Fibroblast of the conjunctiva (primary cell): ENCODE results near the gene COPS3.

Experiments used
- DNase-seq: peaks from one replicate; pipeline ENCODE4 v3.0.0-alpha.2; 2010; ENCODE audit warnings: low read depth

The COPS3 gene

GRCh38 chr17:17216236-17216635, 64.8 kb downstream of the COPS3 start:
- no peak for DNase-seq

DNA sequence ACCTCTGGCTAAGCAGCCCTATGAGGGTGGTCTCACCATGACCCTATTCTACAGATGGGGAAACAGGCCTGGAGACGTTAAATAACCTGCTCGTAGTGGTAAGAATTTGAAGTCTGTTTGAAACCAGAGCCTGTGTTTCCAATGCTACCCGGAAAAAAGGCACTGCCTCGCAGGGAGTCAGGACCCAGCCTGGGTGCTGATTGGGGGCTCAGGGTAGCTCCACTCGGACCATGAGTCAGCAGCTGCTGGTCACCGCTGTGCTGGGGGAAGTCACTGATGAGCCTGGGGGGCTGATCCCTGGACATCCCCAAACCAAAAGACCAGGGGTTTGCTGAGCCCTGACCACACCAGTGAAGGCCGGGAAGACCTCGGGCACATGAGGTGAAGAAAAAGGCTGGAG, 65.5 kb downstream of the COPS3 start:
- DNase-seq = no peak

- DNase-seq = no peak
Observed at GRCh38 chr17:17214646-17215436, 66.2 kb downstream of the COPS3 start.

DNA sequence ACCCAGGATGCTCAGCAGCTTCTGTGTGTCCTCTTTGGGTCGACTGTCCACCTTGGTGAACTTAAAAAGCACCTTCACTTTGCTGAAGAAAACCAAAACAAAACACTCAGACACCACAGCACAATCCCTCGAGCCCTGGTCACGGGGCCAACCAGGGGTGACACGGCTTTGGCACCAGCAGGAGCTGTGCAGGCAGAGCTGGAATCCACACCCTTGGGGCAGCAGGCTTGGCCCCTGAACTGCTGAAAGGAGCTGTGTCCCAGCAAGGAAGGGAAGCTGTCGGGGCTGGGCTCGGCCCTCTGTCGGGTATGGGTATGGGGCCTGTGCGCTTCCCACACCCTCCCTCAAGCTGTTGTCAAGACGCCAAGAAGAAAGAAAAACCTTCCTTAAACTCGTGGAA, 67.3 kb downstream of the COPS3 start:
- no peak for DNase-seq

DNA sequence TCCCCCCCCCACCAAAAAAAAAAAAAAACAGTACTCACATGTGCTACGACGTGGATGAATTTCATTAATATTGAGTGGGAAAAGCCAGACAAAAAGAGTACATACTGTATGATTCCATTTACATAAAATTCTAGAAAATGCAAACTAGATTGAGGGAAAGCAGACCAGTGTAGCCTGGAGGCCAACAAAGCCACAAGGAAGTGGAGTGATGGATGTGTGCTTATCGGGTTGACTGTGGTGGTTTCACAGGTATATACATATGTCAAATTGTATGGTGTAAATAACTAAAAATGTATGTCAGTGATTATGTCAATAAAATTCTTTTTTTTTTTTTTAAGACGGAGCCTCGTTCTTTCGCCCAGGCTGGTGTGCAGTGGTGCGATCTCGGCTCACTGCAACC, 73.0 kb downstream of the COPS3 start:
- DNase-seq = no peak

DNA sequence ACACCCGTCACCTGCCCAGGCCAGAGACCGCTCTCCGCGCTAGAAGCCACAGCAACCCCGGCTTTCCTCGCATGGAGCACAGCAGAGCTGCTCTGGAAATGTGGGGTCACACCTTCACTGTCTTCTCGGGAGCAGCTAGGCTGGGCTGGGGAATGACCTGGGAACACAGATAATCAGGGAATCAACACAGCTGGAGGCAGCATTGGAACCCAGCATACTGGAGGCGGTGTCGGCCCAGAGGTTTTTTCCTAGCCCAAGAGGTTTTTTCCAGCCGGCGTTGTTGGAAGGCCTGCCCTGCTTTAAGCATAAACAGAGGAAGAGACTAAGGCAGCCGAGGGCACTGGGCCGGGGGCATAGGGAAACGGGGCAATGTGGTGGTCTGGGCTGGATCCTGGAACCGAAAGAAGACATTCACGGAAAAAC, 74.1 kb downstream of the COPS3 start:
- DNase-seq = no peak

DNA sequence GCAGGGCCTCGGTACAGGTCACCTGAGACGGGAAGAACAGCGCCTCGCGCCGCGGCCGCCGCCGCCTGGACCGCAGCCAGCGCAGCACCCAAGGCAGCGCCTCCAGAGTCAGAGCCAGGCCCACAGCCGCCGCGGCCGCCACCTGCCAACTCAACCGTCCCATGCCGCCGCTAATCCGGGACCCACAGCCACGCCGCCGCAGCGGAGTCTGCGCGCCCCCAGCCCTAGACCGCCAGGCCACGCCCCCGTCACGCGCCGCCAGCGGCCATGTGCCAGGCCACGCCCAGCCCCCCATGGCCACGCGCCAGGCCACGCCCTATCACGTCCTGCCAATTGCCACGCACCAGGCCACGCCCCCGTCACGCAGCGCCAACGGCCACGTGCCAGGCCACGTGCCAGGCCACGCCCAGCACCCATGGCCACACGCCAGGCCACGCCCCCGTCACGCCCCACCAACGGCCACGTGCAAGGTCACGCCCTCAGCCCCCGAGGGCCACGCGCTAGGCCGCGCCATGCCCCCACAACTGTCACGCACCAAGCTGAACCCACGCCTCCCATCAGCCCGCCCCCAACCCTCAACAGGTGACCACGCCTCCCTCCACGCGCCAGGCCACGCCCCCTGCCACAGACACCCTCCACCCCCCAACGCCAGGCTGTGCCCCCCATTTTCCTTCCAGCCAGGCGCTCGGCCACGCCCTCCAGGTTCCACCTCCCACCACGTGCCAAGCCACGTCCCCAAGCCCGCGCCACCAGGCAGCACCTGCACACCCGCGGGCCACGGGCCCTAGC, 74.7 kb downstream of the COPS3 start, which contains the start of gene PLD6:
Gene PLD6 (minus strand): TSS at position 210 of the 789 bp plus-strand sequence. CDS start 47 bp downstream, at position 163.
- peak; percentile 71 for DNase-seq

DNA sequence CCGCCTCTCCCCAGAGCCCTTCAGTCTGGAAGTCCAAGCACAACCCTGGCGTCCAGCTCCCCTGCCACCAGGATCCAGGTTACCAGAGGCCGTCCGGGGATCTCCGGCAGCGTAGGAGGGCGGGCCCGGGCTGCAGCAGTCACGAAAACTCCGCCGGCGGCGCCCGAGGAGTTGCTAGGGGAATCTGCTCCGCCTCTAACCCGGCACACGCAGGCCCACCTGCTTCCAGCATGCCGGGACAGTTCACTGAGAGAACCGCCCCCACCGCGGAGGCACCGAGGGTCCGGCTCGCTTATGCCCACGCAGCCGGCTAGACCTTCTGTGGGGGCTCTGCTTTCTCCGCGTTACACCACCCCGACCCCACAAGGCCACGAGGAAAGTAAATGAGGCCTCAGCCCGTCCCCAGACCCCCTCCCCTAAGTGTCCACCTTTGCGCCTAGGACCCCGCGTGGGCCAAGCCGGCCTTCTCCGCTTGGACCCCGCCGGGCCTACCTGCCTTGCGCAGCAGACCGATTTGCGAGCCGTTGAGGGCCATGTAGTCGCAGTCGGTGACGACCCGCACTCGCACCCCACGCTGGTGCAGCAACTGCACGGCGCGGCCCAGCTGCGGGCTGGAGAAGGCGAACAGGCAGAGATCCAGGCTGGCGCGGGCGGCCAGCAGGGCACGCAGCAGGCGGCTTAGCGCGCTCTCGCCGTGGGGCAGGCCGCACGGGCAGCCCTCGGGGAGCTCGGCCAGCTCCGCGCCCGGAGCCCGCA, 75.5 kb downstream of the COPS3 start:
- no peak for DNase-seq

- DNase-seq = no peak
Observed at GRCh38 chr17:17204635-17205231, 76.3 kb downstream of the COPS3 start.

DNA sequence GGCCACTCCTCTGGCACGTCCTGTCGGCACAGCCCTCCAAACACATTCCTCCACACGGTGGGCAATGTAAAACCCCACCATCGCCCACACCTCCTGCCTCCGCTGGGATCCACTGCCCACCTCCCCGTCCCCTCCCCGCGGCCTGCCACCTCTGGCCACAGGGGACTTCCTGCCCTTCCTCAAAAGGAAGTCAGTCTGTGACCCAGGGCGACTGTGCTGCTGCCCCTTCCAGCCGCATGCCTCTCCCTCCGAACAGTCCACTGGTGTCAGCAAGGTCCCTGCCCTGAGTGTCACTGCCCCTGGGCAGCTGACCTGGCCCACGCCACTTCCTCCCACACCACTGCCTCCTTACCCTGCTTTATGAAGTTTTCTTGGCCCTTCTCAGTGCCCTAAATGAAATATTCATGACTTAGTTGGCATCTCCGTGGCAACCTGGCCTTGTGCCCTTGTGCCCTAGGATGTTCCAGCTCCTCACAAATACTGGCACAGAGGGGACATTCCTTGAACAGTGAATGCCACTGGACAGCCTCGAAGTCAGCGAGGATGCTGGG, 76.9 kb downstream of the COPS3 start:
- DNase-seq = no peak

GRCh38 chr17:17203173-17203730, 77.8 kb downstream of the COPS3 start:
- DNase-seq = no peak

GRCh38 chr17:17201907-17202306, 79.1 kb downstream of the COPS3 start:
- DNase-seq = no peak

DNA sequence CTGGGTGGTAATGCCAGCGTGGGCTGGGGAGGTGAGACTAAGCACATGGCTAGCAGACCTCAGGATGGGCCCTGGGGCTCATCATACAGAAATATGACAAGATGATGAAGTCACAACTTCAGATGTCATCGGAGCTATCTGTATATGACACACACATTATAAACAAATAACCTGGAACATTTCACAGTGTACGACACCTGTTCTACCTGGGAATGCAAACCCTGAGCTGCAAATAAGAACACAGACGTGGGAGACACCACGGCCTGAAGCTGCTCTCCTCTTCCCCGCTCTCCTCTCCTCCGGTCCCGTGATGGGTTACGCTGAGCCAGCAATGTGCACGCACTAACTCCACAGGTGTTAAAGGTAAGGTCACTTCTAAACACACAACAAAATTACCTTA, 79.8 kb downstream of the COPS3 start:
- no peak for DNase-seq

DNA sequence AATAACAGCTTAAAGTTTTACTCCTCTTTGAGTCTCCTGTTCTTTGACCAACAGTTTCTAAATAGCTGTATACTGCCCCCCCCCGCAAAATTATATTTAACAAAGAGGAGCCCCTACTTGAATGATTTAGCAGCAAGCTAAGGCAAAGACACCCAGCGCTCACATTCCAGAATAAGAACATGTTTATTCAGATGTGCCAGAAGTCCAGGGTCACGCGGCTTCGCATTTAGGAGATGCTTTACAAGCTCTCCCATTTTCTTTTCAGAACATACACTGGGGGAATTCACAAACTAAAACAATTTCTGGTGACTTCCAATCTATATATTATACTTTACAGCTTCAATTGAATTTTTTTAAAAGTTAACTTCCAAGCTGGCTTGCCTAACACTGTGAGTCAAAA, 80.2 kb downstream of the COPS3 start:
- DNase-seq = no peak

DNA sequence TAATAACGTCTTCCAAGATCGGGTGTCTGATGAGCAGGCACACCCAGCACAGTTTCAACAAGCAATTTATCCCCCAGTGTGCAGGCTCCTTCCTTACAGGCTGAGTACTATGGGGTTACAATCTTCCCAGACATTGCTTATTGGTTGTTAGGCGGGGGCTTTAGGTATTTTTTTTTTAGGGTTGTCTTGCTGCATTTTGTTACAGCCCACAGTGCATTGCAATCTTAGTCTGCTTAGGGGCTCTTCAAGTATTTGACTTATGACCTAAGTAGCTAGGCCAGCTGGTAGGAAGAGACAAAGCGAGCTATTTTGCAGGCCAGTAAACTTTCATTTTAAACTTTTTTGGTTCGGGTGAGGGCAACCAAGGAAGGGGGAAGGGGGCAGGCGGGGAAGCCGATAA, 80.7 kb downstream of the COPS3 start:
- no peak for DNase-seq

DNA sequence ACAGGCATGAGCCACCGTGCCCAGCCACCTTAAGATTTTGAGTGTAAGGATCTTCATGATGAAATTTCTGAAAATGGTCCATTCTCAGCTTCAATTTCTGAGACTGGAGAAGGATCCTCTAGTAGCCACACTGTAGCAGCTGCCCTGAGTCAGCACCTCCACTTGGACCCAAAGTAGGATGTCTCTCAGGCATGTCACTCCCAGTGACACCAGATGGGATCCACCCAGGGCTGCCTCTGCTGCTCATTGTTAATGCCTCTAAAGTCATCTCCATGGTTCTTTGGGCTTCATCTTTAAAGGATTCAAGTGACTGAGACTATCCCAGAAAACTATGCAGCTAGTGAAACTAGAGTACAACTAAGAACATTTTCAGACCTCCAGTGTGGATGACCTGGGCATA, 82.8 kb downstream of the COPS3 start:
- DNase-seq = no peak

DNA sequence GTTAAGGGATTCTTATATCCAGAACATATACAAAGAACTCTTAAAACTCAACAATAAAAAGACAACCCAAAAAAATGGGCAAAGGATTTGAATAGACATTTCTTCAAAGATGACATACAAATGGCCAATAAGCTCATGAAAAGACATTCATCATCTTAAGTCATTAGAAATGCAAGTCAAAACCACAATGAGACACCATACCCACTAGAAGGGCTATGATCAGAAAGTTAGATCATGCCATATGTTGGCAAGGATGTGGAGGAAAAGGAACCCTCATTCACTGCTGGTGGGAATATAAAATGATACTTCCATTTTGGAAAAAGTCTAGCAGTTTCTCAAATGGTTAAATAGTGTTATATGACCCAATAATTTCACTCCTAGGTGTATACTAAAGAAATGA, 84.3 kb downstream of the COPS3 start:
- DNase-seq = no peak
